Keratinocyte (primary cell): ENCODE measurements around the gene KRTAP13-3. TPM values are rescaled to one million over a fixed set of nuclear protein-coding genes. Genes with fewer than 3 reads are reported as not detected.

Source experiments
- DNase-seq: peaks from one replicate; pipeline ENCODE4 v3.0.0-alpha.2; 2011; ENCODE audit warnings: low read depth, missing footprints, low spot score
- FAIRE-seq: peaks from 2 replicates; lab custom pipeline; 2011; peaks lifted over from hg19 to GRCh38; lab: Jason Lieb, UNC
- H2AFZ ChIP-seq: 2 replicates; pipeline ENCODE4 v1.6.0; 2012; ENCODE audit warnings: low read length, control low read depth, inconsistent platforms; ENCODE audit not compliant: control insufficient read depth
- H3K27ac ChIP-seq: 2 replicates; pipeline ENCODE4 v1.5.1; 2011; ENCODE audit warnings: low read length; ENCODE audit not compliant: control insufficient read depth, insufficient read depth
- H3K27me3 ChIP-seq: 3 replicates; pipeline ENCODE4 v1.6.0; 2011; ENCODE audit warnings: low read length; ENCODE audit not compliant: control insufficient read depth, insufficient read depth; ENCODE audit errors: extremely low read depth
- H3K36me3 ChIP-seq, 2 experiments: 2 replicates in 1 of 2; 3 replicates in 1 of 2; pipeline ENCODE4 v1.5.1; 2011; ENCODE audit warnings: low read length in 2 of 2, mild to moderate bottlenecking in 1 of 2; ENCODE audit not compliant: control insufficient read depth in 2 of 2, insufficient read depth in 2 of 2; ENCODE audit errors: extremely low read depth in 1 of 2
- H3K4me1 ChIP-seq: 3 replicates; pipeline ENCODE4 v1.5.1; 2011; ENCODE audit warnings: low read length; ENCODE audit not compliant: control insufficient read depth, insufficient read depth; ENCODE audit errors: extremely low read depth
- H3K4me2 ChIP-seq: 3 replicates; pipeline ENCODE4 v1.6.0; 2011; ENCODE audit warnings: low read depth, low read length; ENCODE audit not compliant: control insufficient read depth, insufficient read depth; ENCODE audit errors: extremely low read depth
- H3K4me3 ChIP-seq, 3 experiments: fragments of 200-600 bp in 1 of 3; sonication (generic) in 1 of 3; 2 replicates in 2 of 3; 3 replicates in 1 of 3; pipeline ENCODE4 v1.5.1; 2011 to 2016; ENCODE audit warnings: low read length in 3 of 3, mild to moderate bottlenecking in 3 of 3, control low read depth in 2 of 3, inconsistent platforms in 1 of 3, low read depth in 1 of 3, mixed read lengths in 1 of 3, mixed run types in 1 of 3, moderate library complexity in 1 of 3; ENCODE audit not compliant: control insufficient read depth in 2 of 3, insufficient read depth in 2 of 3; ENCODE audit errors: extremely low read depth in 1 of 3
- H3K79me2 ChIP-seq: 2 replicates; pipeline ENCODE4 v1.6.0; 2012; ENCODE audit warnings: low read length; ENCODE audit not compliant: control insufficient read depth, insufficient read depth
- H3K9ac ChIP-seq: 3 replicates; pipeline ENCODE4 v1.6.0; 2011; ENCODE audit warnings: low read length; ENCODE audit not compliant: control insufficient read depth, insufficient read depth; ENCODE audit errors: extremely low read depth
- H3K9me1 ChIP-seq: 3 replicates; pipeline ENCODE4 v1.6.0; 2011; ENCODE audit warnings: low read length; ENCODE audit not compliant: control insufficient read depth, insufficient read depth; ENCODE audit errors: extremely low read depth
- H3K9me3 ChIP-seq: 2 replicates; pipeline ENCODE4 v1.5.1; 2012; ENCODE audit warnings: low read depth, low read length; ENCODE audit not compliant: control insufficient read depth
- H4K20me1 ChIP-seq: 3 replicates; pipeline ENCODE4 v1.6.0; 2011; ENCODE audit warnings: low read length; ENCODE audit not compliant: control insufficient read depth, insufficient read depth; ENCODE audit errors: extremely low read depth
- CTCF ChIP-seq, 3 experiments: IDR thresholded peaks in 1 of 3; conservative IDR thresholded peaks in 1 of 3; optimal IDR thresholded peaks in 1 of 3; 2 replicates in 2 of 3; 3 replicates in 1 of 3; pipeline versions ENCODE3 to v1.5.1; 2011; ENCODE audit warnings: low read length in 3 of 3, mild to moderate bottlenecking in 3 of 3, moderate library complexity in 2 of 3, control low read depth in 1 of 3, inconsistent platforms in 1 of 3; ENCODE audit not compliant: insufficient read depth in 2 of 3; ENCODE audit errors: extremely low read depth in 1 of 3
- EZH2 ChIP-seq: IDR thresholded peaks from one replicate; pipeline ENCODE4 v1.6.1; 2012; ENCODE audit warnings: inconsistent platforms, mild to moderate bottlenecking, low read length, moderate library complexity
- dilution Hi-C: fragments of 300-500 bp; cut with MboI; formaldehyde crosslinking; loops from one replicate; pipeline ENCODE4 v1.7.0; 2020; ENCODE audit warnings: low sequenced_read_pairs; ENCODE audit not compliant: extremely low pct_ligation_motif_present
- polyA plus RNA-seq, 5 experiments: library from polyadenylated mRNA; depleted of rRNA in 3 of 5; stranded (reverse) in 3 of 5; stranded (forward) in 1 of 5; unstranded in 1 of 5; fragments of >200 nt; gene quantifications; 1 replicate in 1 of 5; 2 replicates in 3 of 5; 3 replicates in 1 of 5; pipeline versions ENCODE4 v1.2.1 to v1.2.3, GENCODE V29; 2011 to 2012; ENCODE audit warnings: missing spikeins in 2 of 5, low read depth in 1 of 5, low replicate concordance in 1 of 5

KRTAP13-3 gene
- polyA plus RNA-seq, 1 donor (not counting 4 experiments of a cell fraction or from before 2014, with no cell fraction given), result not detected

GRCh38 chr21:30463713-30464112, 38.0 kb upstream of the KRTAP13-3 start:
- Histone ChIP-seq H3K36me3 (no peaks in the 10 kb centered on the region), H3K4me1 (no peaks in the 10 kb centered on the region), H3K27me3 (no peaks in the 10 kb centered on the region), H3K9me1 (no peaks in the 10 kb centered on the region), H3K9ac (no peak overlapping the region), H3K4me2 (no peak overlapping the region), H3K9me3 (no peaks in the 10 kb centered on the region), H3K4me3 (no peak overlapping the region), H2AFZ (no peak overlapping the region), H3K27ac (no peak overlapping the region), H4K20me1 (no peaks in the 10 kb centered on the region), H3K79me2 (no peaks in the 10 kb centered on the region)
- FAIRE-seq (no peak), DNase-seq (no peak)
- no peak for TF ChIP-seq EZH2
- peak; percentile 48 to 75 (median 56) for TF ChIP-seq CTCF (optimal IDR thresholded peaks at IDR 0.05 in 1 of 3, IDR thresholded peaks at IDR 0.05 in 1 of 3, conservative IDR thresholded peaks at IDR 0.05 in 1 of 3; ENCODE audit: extremely low read depth in 1 of 3, insufficient read depth in 2 of 3, low read length in 3 of 3)
- dilution Hi-C loops, result no loop called here

- H3K9me3 ChIP-seq, result no peaks in the 10 kb centered on the region
- H3K36me3 ChIP-seq, result no peaks in the 10 kb centered on the region
- H3K27ac ChIP-seq, result no peak overlapping the region
- no peak overlapping the region for H3K4me2 ChIP-seq
- TF ChIP-seq EZH2 (no peak), CTCF (optimal IDR thresholded peaks at IDR 0.05 in 1 of 3, IDR thresholded peaks at IDR 0.05 in 1 of 3, conservative IDR thresholded peaks at IDR 0.05 in 1 of 3; ENCODE audit: extremely low read depth in 1 of 3, insufficient read depth in 2 of 3, low read length in 3 of 3) (no peak)
- no peaks in the 10 kb centered on the region for H3K9me1 ChIP-seq
- no peaks in the 10 kb centered on the region for H3K79me2 ChIP-seq
- no peaks in the 10 kb centered on the region for H4K20me1 ChIP-seq
- no peak overlapping the region for H3K4me3 ChIP-seq
- DNase-seq (no peak), FAIRE-seq (no peak)
- H3K9ac ChIP-seq, result no peak overlapping the region
- no peaks in the 10 kb centered on the region for H3K27me3 ChIP-seq
- H2AFZ ChIP-seq, result no peak overlapping the region
- dilution Hi-C loops, result no loop called here
- H3K4me1 ChIP-seq, result no peaks in the 10 kb centered on the region
Measured at GRCh38 chr21:30448514-30448913, 22.8 kb upstream of the KRTAP13-3 start.
